Activated CD4-positive, alpha-beta T cell treated with anti-CD3 and anti-CD28 coated beads, Interleukin-2, Interleukin-6, amounts not matched to agents 100 ng/mL and 50 ng/mL, durations not matched to agents 16 hours and 8 hours (primary cell): ENCODE data around the gene PRPF4.

Source experiments
- DNase-seq: peaks from one replicate; pipeline ENCODE4 v3.0.0-alpha.2; 2020

Gene PRPF4

GRCh38 chr9:113315231-113315630 lies 39.8 kb downstream of the PRPF4 start:
- no peak for DNase-seq

DNA sequence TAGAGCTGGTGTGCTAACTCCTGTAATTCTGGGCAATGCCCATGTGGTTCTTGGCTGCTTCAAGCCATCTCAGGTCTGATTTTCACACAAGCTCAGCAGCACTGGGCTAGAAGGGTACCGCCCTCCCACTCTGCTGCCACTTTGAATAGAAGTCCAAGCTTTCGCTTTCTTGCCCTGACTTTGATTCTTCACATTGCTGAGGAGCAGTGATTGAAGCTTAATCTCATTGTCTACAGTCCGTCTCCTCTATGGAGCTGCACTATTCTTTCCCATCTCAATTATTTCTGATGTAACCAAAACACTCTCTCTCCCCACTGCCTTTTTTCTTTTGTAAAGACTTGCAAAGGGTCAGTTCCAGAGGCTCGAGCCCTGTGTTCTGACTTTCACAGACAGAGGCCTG lies 40.6 kb downstream of the PRPF4 start:
- no peak for DNase-seq

DNA sequence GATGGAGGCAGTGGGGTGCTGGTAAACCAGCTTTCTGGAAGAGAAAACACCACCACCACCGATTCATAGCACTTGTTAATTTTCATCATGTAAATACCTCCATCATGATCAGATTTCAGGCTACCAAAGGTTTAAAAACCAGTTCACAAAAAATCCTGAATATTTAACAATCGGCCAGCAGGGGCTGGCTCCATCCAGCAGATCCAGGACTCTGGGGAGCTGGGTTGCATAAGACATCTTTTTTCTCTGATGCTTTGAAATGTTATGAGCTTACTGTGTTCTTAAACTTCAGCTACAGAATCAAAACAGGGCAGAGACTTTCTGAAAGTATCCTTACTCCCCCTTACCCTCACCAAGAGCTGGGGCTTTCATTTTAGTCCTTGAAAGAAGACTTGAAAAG lies 42.3 kb downstream of the PRPF4 start:
- no peak for DNase-seq

DNA sequence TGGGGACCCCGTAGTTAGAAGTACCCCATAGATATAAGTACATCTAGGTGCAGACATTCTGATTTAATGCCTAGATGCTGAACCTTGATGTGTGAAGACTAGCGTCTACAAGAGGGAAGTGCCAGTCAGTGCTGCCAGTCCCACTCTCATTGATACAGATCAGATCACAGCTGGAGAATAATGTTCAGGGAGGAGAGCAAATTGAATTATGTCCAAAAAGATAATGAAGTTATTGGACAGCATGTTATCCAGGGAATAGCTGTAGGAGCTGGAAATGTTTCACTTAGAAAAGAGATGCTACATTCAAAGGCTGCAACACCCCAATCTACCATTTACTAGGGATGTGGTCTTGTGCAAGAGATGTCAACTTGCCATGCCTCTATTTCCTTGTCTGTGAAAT lies 43.6 kb downstream of the PRPF4 start:
- DNase-seq: no peak

DNA sequence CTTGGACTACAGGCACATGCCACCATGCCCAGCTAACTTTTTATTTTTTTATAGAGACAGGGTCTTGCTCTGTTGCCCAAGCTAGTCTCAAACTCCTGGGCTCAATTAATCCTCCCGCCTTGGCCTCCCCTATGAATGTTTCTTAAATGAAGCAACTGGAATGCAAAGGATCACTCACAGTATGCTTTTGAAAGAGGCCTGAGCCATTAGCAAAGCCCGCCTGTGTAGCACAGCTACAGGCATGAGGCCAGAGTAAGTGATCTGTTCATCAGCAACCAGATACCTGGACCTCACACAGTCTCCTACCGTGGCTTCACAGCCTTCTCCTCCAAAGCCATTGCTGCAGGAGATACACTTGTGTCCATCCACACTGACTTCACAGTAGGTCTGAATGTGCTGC lies 44.6 kb downstream of the PRPF4 start:
- DNase-seq: no peak

DNA sequence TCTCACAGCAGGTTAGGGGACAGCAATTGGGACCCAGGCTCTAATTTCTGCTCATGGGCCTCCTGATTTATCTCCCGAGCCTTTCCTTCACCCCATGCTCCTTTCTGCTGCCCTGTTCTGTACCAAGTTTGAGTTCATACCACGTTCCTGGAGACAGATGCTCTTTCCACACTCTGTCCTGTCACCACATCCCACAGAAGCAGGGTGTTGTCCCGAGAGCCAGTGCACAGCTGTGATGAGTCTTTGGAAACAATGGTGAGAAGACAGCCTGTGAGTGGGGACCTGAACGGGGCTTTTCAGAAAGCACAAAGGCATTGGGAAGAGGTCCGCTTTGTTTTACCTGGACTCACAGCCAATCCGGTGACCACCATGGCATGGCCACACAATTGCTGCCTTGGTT lies 47.2 kb downstream of the PRPF4 start:
- no peak for DNase-seq

DNA sequence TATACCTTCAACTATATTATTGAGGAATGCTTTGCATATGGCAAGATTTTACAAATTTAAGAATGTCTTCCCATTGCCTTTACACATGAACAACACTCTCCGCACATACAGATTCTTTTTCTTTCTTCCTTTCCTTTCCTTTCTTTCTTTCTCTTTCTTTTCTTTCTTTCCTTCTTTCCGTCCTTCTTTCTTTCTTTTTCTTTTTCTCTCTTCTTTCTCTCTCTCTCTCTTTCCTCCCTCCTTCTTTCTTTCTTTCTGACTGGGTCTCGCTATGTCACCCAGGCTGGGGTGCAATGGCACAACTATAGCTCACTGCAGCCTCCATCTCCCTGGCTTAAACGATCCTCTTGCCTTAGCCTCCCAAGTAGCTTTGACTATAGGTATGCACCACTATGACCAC lies 50.8 kb downstream of the PRPF4 start:
- no peak for DNase-seq

- no peak for DNase-seq
Measured at GRCh38 chr9:113328045-113328782, 52.8 kb downstream of the PRPF4 start.

- DNase-seq: no peak
Measured at GRCh38 chr9:113331780-113332179, 56.3 kb downstream of the PRPF4 start.

DNA sequence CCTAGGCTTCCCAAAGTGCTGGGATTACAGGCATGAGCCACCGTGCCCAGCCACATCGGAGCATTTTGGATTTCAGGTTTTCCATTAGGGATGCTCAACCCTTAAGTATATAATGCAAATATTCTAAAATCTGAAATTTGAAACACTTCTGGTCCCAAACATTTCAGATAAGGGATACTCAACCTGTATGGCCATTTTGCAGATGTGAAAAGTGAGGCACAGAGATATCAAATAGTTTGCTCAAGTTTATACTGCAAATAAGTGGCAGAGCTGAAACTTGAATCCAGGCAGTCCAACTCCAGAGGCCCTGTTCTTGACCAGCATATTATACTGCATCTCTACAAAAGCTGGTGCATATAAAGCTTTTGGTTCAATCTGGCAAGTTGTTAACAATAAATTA lies 62.3 kb downstream of the PRPF4 start:
- DNase-seq: no peak

DNA sequence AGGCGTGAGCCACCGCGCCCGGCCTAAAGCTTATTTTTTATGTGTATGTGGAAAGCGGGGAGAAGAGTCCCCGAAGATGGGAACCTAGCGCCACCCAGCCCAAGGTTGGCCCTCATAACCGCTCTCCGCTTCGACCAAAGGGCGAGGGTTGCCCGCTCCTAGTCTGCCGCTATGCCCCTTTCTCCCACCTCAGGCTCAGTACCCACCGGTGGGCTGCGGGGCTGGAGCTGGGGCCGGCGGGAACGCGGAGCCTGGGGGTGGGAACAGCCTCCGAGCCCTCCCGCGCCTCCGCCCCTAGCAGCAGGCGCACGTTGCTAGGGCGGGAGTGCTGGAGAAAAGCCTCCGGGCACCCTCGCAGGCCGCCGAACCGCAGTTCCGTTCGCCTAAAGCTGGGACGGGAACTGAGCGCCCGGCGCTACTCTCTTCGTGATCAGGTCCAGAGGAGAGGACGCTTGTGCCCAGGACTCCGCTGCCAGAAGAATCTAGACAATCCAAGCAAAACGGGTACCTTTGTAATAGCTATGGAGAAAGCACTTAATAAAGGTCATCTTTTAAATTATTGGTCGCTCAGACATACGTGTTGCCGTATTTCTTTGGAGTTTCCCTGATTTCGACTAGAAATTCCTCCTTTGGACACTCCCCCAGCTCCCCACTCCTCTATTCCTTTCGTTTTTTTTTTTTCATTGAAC lies 64.7 kb downstream of the PRPF4 start, which contains the start of gene WDR31:
TSS of gene WDR31 (minus strand) at position 265 of the 689 bp plus-strand sequence. CDS start 8,253 bp downstream, outside the sequence.
- peak; percentile 90 for DNase-seq

- peak; percentile 41 for DNase-seq
Measured at GRCh38 chr9:113341712-113342410, 66.4 kb downstream of the PRPF4 start.
